Activated T-helper 1 cell treated with Interleukin-2 at 50 U/mL for 16 hours (primary cell): ENCODE data around the gene MPZL2.
A peak's percentile ranks its signal among the peaks of the same experiment; 100 is the strongest.
"Not testable (repeated sequence)": the region's sequence is repeated elsewhere in the genome, so short reads cannot be mapped to it uniquely, and the experiment has no call there.

Source experiments
- DNase-seq: peaks from one replicate; pipeline ENCODE4 v3.0.0-alpha.2; 2020; ENCODE audit warnings: low read depth

Gene MPZL2

DNA sequence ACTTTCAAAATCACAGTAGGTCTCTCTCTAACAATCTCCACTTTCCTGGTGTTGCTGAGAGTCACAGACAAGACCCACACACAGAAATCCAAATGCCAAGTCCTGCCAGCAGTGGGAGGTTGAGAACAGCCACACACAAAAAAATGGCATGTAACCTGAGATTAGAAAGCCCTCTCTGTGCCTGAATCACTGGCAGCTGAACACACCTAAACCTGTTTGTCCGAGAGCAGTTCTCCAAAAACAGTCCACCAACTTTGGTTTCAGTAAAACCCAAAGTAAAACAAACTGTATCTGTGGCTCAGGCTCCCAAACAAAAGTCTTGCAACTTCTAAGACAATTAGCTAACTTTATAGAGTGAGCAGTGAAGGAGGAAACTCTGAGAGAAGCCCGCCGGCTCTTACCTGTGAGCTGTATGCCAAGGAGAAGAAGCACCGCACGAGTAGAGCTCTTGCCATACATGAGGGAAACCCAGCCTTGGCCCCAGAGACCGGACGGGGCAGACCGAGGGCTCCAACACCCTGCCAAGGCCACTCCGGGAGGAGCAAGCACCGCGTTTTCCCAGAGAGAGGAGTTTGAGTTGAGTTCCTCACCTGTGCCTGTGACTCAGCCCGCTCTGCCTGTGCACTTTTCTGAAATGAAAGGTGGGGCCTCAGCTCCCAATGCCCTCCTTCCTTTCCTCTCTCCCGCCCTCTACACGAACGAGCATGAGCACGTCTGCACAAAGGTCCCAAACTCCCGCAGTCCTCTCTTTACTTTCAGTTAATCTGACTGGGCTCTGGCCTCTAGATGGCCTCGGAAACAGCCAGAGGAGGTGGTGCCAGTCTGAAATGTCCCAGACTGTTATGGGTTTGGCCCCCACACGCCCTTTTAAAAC is at the start of gene MPZL2:
TSS of gene MPZL2 (minus strand) at position 603 of the 874 bp plus-strand sequence. CDS start at position 459, 144 bp downstream.
- DNase-seq: no peak

DNA sequence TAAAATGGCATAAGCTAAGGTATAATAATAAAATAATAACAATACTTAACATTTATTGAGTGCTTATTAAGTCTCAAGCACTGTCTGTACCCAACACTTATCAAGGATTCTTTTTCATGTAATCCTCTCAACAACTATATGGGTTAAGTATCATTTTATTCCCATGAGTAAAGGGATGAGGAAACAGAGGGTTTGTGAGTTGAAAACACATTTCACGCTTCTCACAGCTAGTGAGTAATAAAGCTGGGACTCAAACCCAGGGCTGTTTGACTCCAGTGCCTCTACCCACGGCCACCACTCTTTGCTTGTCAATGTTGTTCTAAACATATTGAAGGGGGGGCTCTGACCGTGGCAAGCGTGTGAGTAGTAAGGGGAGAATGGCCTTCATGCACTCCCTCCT is 49.1 kb upstream of the MPZL2 start:
- DNase-seq: no peak

DNA sequence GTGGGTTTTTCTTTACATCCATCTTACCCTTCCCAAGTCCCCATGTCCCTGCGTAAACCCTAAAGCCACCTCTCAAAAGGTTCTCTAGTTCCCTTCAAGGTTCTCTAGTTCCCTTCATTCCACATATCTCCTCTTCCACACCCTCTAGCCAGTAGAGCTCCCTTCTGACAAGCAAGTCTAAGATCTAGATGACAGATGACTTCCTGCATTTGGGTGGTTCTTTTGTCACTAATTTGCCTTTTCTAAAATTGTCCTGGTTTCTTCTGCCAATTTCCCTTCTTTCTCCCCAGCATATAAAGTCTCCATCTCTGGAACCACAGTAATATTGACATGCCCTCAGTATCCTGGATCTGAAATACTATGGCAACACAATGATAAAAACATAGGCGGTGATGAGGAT is 48.2 kb upstream of the MPZL2 start:
- no peak for DNase-seq

DNA sequence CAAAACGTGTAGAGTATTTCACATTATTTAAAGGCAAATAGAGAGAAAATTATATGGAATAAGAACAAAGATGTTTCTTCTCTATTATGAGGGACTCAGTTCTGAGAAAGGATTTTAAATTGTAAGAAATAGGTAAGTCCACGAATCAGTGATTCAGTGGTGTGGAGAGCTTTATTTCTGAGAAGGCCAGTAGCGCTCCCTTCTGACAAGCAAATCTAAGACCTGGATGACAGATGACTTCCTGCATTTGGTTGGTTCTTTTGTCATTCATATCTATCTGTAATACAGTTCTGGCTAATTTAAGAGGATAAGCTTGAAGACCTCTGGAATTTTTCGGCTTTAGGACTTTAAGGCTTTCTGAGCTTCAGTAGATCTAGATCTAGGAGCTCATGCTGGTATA is 47.4 kb upstream of the MPZL2 start:
- DNase-seq: no peak

DNA sequence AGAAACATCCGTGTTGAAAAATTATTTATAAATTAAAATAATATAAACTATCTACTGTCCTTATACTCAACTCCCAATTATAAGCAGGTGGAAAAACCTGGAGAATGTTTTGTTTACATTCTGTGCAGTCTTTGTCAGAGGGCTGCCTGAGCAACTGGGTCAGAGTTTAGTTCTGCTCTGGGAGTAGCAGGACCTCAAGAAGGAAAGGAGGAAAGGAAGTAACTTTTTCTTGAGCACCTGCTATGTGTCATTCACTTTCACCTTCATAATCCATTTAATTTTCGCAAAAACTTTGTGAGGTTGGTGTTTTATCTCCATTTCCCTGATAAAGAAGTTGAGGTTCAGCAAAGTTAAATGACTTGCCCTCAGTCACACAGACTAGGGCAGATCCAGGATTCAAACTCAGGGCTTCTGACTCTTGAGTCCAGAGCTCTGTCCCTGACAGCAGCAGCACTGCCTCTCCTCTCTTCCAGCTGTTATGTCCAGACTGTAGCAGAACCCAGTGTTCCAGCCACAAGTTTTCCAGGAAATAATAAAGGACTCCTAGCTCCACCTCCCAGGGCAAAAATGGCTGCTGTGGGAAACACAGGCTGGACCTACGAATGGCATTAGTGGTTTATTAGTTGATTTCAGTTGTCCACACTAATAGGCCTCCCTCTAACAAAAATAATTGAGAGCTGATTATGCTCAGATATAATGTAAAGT is 46.8 kb upstream of the MPZL2 start:
- DNase-seq: no peak

DNA sequence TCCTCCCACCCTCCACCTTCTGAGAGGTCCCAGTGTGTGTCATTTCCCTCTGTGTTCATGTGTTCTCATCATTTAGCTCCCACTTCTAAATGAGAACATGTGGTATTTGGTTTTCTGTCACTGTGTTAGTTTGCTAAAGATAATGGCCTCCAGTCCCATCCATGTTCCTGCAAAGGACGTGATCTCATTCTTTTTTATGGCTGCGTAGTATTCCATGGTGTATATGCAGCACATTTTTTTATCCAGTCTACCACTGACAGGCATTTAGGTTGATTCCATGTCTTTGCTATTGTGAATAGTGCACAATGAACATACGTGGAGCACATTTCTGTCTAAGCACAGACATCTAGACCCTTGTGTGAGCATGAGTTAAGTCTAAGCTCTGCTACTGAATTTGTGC is 46.2 kb upstream of the MPZL2 start:
- no peak for DNase-seq

DNA sequence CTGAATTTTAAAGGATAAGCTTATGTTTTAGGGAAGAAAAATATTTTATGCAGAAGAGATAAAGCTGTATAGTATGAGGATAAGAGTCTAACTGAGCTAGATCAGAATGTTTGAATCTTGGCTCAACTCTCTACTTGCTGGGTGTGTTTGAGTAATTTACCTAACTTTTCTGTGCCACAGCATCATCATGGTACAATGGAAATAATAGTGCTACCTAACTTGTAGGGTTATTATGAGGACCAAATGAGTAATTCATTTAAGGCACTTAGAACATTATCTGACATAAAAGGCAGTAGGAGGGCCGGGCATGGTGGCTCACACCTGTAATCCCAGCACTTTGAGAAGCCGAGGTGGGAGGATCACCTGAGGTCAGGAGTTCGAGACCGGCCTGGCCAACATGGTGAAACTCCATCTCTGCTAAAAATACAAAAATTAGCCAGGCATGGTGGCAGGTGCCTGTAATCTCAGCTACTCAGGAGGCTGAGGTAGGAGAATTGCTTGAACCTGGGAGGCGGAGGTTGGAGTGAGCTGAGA is 45.0 kb upstream of the MPZL2 start:
- DNase-seq: not testable (repeated sequence)

DNA sequence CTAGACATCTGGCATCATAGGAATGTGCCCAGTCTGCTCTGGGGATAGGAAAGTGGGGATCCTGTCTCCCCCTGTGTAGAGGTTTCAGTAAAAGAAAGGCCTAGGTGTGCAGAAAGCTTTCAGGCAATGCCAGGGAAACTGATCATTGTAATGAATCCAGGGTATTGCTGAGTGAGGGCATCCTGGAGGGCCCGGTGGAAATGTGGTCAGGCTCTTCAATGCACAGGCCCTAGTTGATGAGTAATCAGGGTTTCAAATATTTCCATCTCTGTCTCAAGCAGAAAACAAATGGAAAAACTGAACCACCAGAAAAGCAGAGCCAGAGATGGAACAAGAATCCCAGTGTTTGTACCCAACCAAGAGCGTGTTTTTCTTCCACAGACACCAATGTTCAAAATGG is 42.5 kb upstream of the MPZL2 start:
- DNase-seq: no peak

DNA sequence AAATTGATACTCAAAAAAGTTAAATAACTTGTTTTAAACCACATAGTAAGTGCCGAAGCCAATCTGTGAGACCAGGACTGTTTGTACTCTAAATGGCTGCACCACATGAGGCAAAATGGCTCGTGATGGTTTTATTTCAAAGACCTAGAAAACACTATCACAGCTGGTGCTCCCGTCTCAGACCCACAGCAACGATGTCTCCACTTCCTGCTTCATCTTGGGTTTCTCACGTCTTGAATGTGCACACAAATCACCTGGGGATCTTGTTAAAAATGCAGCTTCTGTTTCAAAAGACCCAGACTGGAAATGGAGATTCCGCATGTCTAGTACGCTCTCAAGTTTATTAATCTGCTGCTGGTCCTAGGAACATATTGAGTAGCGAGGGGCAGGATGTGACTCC is 41.6 kb upstream of the MPZL2 start:
- DNase-seq: peak; percentile 27

DNA sequence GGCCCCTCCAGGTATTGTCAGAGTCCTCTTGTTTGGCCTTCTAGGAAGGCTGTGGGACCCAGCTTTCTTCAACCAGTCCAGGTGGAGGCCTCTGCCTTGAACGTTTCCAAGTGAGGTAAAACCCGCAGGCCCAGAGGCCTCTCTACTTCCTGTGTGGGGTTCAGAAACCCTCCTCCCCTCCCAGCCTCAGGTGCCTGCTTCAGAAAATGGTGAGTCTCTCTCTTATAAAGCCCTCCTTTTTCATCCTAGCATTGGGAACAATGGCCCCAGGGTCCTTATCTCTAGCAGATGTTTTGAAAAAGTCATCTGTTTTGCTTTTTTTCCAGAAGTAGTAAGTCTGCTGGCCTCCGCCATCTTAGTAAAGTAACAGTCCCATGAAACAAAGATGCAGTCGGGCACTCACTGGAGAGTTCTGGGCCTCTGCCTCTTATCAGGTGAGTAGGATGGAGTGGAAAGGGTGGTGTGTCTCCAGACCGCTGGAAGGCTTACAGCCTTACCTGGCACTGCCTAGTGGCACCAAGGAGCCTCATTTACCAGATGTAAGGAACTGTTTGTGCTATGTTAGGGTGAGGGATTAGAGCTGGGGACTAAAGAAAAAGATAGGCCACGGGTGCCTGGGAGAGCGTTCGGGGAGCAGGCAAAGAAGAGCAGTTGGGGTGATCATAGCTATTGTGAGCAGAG is 40.6 kb upstream of the MPZL2 start, which contains the start of gene CD3E:
TSS of gene CD3E (plus strand) at position 163 of the 681 bp plus-strand sequence. CDS start at position 386, 223 bp downstream.
- peak; percentile 50 for DNase-seq

DNA sequence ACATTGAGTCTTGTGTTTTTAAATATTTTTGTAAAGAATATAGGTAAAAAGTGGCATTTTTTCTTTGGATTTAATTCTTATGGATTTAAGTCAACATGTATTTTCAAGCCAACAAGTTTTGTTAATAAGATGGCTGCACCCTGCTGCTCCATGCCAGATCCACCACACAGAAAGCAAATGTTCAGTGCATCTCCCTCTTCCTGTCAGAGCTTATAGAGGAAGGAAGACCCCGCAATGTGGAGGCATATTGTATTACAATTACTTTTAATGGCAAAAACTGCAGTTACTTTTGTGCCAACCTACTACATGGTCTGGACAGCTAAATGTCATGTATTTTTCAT is 40.1 kb upstream of the MPZL2 start:
- DNase-seq: no peak

DNA sequence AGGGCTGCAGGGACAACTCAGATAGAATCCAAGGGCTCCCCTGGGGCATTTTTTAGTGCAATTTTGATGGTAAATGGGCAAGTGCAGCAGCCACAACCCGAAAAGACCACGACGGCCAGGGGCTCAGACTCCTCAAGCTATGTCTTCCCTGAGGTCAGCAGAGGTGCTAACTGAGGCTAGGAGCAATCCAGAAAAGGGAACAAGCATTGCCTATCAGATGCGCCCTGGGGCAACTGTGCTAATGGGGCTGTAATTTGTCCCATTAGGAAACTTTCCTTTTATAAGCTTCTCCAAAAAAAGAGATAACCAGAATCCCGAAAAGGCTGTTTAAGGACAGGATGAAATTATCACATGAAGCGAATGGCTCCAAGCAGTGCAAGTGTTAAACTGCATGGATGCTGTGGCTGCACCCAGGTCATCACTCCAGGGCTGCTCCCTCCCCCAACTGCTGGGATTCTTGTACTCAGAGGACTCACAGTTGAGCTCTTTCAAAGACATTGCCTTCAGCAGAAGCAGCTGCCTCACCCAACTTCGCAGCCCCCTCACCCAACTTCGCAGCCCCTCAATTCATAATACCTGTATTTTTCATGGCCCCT is 37.6 kb upstream of the MPZL2 start:
- DNase-seq: no peak

DNA sequence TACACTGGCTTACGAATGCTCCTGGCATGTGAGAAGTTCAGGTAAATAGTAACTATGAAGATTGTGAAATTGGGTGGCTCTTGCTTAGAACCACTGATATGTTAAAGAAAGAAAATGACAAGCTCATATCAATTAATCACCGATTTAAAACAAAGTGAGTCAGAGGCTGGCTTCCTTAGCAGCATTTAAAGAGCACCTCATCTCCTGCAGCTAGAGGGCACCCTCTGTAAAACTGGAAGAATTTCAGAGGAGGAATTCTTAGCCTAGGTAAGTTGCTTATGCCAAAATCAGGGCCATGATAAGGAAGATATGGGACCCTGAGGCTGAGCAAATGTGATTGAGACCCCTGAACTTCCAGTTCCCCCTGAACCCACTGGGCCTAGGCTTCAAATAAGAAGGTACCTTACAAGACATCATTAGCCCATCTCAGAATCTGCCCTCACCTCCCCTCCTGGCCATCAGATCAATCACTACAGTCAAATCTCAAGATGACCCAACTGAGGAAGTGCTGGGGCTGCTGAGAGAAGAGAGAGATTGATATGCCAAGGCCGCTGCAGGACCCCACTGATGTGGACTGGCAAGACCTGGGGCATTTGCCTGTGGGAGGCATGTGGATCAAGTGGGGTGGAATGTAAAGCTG is 31.8 kb upstream of the MPZL2 start:
- no peak for DNase-seq

DNA sequence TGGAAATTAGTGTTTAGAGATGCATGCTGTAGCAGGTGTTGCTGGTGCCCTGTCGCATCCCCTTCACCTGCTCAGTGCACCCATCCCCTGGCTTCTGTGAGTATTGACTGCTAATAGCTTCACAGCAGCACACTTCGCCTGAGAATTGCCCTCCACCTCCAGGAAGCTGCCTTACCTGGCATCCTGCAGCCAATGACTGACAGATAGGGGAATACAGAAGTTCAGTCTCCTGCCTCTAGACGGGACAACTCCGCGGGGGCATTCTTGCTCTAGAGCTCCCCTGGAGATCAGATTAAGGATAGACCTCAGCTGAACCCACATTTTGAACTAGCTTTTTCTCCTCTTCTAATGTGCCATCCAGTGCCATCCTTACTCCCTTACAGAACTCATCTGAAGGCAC is 31.1 kb upstream of the MPZL2 start:
- no peak for DNase-seq

DNA sequence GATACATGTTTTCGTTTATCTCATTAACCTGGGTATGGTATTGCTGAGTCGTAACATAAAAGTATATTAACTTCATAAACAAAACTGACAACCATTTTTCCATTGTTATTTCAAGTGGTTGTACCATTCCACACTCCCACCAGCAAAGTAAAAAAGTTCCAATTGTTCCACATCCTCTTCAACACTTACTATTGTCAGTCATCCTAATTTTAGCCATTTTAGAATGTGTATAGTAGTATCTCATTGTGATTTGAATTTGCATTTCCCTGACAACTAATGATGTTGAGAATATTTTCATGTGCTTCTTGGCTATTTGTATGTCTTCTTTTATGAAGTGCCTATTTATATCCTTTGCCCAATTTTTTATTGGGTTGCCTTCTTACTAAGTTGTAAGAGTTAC is 30.0 kb upstream of the MPZL2 start:
- no peak for DNase-seq

DNA sequence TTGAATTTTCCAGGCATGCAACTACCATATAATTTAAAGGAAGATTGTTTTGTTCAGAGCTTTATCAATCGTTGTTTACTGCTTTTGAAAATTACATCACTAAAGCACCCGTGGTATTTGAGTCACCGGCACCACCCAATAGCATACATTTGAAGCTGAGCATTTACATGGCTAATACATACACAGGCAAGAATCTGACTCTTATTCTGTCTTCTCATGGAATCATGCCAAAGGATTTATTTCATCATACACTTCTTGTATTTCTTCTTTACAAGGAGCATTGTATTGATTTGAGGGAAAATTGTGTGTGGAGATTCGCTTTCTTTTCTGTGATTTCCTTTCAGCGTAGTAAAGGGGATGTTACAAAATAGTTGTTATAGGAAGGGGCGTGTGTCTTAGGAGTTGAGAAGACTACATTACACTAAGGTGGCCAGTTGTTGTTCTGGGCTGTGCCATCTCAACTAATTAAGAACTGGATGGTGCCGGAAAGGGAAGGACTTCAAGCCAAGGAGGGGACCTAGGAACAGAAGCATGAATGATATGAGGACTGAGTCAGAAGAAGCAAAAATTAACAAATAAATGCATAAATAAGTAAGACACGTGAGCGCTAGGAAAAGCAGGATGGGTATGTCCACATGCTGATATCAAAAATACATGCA is 27.5 kb upstream of the MPZL2 start:
- DNase-seq: no peak

DNA sequence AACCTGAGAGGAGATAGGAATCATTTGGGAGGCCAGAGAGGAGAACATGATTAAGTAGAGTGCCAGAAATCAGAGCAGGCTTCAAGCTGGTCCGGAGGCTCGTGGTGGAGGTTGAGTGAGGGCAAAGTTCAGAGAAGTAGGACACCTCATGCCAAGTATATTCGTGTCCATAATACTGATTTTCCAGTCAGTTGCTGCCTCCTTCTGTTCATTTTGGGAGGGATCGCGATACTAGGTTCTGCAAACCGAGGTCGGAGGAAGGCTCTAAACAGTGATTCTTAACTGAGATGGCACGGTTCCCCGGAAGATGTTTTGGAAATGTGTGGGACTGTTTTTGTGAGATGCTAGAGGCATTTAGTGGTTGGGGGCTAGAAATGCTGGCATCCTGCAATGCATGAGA is 26.8 kb upstream of the MPZL2 start:
- no peak for DNase-seq

DNA sequence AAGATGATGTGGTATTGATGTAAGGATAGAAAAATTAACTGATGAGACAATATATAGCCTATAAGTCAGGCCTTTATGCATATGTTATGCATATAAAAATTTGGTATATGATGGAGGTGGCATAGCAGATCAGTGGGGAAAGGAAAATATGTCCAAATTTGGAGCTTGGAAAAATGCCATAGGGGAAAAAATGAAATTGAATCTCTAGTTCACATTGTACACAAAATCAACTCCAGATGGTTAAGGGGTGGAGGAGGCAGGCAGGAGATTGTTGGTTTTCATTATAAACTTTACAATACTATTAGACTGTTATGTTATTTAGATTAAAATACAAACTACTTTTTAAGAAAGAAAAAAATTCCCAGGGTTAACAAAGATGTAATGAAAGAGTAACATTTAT is 25.3 kb upstream of the MPZL2 start:
- DNase-seq: no peak

DNA sequence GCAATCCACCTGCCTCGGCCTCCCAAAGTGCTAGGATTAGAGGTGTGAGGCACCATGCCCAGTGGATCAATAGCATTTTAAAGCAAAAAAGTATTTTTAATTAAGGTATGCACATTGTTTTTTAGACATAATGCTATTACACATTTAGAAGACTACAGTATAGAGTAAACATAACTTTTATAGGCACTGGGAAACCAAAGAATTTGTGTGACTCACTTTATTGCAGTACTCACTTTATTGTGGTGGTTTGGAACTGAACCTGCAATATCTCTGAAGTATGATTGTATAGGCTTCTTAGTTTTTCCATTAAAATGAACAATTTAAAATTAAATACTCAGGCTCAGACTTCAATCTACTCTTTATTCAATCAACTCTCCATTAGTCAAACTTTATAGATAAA is 22.9 kb upstream of the MPZL2 start:
- no peak for DNase-seq

DNA sequence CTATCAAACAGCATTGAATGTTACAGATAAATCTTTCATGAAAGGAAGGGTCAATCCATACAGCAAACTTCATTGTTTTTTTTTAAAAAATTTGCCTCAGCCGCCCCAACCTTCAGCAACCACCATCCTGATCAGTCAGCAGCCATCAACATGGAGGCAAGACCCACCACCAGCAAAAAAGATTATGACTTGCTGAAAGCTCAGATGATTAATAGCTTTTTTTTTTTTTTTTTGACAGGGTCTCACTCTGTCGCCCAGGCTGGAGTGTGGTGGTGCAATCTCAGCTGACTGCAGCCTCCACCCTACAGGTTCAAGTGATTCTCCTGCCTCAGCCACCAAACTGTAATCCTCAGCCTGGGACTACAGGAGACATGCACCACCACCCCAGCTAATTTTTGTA is 22.4 kb upstream of the MPZL2 start:
- no peak for DNase-seq

DNA sequence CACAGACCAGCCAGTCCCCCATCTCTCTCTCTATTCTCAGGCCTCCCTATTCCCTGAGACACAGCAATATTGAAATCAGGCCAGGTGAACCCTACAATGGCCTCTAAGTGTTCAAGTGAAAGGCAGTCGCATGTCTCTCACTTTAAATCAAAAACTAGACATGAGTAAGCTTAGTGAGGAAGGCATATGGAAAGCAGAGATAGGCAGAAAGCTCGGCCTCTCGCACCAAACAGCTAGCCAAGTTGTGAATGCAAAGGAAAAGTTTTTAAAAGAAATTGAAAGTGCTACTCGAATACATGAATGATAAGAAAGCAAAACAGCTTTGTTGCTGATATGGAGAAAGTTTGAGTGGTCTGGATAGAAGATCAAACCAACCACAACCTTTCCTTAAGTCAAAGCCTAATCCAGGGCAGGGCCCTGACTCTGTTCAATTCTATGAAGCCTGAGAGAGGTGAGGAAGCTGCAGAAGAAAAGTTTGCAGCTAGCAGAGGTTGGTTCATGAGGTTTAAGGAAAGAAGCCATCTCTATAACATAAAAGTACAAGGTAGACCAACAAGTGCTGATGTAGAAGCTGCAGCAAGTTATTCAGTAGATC is 19.8 kb upstream of the MPZL2 start:
- no peak for DNase-seq
